HG03159 (cell line): ENCODE data around the gene SLC25A26.

Source experiments
- ATAC-seq: cut with Tn5 transposase; IDR thresholded peaks from one replicate; pipeline ENCODE4 v1.9.1; 2021; ENCODE audit warnings: mild to moderate bottlenecking, moderate library complexity; ENCODE audit not compliant: unreplicated experiment

SLC25A26 gene

DNA sequence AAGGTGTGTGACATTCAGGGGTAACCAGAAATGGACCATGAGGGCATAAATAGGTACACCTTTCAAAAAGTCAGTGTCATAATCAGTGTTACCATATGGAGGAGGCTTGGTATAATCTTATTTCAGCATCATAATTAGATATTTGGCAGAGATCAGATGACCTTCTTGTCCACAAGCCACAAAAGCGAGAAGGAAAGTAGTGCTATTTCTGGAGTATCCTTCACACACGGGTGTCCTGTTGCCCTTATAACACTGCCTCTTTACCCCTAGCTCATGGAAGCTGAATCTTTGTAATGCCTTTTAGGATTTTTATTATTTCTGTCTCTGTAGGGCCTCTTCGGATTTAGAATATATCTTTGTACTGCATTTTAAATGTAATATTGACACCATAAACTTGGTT, 147.2 kb downstream of the SLC25A26 start:
- no peak for ATAC-seq

DNA sequence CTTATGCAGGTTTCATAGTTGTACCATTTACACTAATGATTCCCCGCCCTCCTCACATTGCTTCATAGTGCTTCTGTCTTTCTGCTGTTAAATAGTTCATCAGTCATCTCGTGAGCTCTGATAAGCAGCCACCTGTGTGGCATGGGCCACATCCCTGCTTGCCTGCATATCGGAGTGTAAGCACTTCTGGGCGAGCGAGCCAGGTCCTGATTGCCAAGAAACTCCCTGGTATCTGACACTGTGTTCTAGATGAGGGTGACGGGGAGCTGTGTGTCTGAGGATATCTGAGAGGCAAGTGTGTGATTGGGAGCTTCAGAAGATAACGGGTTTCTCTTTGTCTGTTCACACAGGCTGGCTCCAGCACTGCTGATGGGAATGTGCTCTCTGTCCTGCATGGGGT, 149.4 kb downstream of the SLC25A26 start:
- ATAC-seq = no peak

GRCh38 chr3:66371432-66371831, 150.6 kb downstream of the SLC25A26 start:
- no peak for ATAC-seq

DNA sequence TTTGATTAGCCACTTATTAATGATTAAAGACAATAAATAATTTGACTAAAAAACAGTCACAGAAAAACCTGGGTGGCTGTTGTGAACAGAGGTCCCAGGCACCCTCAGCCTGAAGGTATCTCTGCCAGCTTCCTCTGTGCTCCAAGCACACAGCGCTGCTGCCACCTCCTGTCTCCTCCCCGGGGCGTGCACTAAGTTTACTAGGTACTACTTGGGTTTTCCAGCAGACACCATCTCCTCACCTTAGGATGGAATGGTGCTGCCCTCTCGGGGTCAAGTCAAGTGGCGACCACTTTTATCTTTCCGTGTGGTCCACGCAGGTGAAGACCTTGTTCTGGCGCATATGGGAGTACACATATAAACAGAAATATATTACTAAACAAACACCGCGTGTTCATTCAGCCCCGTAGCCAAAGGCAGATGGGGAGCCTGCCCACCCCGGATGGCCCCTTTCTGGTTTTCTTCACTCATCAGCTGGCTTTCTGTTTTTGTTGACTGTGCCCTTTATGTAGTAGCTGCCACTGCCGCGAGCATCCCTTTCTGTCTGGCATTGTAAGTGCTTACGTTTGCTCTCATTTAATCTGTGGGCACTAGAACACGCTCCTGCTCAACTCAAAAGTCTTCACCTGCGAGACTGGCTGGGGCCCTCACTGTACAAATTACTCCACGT, 152.0 kb downstream of the SLC25A26 start:
- no peak for ATAC-seq

DNA sequence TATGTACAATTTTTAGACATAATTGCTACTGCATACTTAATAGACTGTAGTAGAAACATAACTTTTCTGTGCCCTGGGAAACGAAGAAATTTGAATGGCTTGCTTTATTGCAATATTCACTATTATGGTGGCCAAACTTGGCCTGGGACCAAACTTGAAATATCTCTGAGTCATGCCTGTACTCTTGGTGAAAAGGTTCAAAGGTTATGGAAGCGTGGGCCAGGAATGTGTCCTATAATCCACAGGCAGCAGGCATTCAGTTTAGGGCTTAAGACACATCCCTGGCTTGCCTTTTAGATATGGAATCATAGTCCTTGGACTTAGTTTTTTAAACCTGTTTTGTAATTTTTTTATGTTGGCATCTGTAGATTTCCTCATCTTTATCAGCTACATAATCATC, 155.8 kb downstream of the SLC25A26 start:
- no peak for ATAC-seq

- no peak for ATAC-seq
Observed at GRCh38 chr3:66377800-66378199, 157.0 kb downstream of the SLC25A26 start.

GRCh38 chr3:66378256-66378655, 157.5 kb downstream of the SLC25A26 start:
- ATAC-seq = no peak

GRCh38 chr3:66379565-66379964, 158.8 kb downstream of the SLC25A26 start:
- no peak for ATAC-seq

DNA sequence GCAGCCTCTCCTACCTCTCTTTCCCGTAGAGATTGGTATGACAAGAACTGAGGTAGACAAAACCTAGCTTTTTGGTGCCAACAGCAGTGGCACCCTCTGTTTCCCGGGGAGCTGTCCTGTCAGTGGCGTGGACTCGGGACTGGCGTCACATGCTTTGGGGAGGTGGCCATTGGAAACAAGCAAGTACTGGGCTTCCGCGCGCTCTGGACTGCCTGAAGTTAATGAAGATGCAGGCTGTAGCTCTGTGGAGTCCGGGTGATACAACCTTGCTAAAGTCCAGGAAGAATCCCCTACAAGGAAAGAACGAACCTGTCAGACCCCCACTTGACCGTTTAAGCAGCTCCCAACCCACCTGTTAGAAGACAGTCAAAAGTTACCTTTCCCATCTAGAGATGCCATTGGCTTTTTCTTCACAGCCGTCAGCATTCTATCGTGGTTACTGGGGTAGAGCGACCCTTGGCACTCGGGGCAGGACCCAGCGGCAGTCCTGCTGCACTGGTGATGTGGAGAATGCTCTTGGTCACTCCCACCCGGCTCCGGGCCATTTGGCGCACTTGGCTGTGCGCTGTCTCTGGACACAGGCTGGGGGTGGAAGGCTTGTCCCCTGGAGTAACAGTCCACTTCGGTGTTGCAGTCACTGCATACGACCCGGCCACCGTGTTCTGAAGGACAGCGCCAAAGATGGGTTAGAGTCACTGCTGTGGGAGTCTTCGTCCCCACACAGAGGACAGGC, 159.6 kb downstream of the SLC25A26 start:
- ATAC-seq = no peak

DNA sequence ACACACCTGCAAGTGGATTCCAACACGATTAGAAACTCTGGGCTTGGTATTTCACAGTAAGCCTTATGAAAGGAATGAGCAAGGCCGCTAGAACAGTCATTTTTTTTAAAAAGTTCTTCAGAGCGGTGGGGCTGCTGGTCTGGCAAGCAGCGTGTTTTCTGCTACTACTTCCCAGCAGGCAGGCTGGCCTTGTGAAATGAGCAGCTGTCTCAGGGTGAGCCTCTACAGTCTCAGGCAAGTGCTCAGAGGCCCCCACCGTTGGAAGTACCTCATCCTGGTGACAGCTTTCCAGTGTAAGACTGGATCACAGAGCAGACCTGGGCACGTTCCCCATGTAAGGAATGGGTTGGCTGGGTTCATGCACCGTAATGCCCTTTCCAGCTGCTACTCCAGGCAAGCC, 160.8 kb downstream of the SLC25A26 start:
- ATAC-seq = no peak

DNA sequence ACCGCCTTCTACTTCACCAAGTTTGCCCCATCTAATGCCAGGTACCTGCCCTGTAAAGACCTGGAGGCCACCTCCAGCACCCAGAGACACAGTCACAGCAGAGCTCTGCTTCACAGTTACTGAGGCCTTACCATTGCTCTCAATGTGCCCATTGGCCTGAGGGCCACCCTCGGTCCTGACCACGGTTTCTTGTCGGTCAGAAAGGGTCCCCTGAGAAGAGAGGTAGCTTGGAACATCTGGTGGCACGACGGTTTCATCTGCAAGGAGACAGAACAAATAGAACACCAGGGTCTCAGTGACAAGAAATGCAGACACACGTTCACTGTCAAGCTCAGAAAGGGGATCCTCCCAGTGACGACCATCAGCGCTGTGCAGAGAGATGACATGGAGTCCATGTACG, 161.3 kb downstream of the SLC25A26 start:
- ATAC-seq = no peak

DNA sequence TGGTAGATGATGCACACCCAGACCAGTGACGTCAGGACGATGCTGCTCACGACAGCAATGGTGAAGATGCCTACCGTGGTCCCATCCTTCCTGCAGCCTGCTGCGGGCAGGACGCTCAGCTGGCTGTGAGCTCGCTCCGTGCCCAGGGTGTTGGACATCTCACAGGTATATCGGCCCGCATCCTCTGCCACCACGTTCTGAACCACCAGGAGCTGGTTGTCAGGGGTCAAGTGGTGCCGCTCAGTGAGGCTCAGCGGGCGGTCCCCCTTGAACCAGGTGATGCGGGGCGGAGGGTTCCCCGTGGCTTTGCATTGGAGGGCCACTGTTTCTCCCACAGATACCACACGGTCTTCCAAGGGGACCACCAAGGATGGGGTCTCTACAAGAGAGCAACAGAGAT, 162.2 kb downstream of the SLC25A26 start:
- no peak for ATAC-seq

DNA sequence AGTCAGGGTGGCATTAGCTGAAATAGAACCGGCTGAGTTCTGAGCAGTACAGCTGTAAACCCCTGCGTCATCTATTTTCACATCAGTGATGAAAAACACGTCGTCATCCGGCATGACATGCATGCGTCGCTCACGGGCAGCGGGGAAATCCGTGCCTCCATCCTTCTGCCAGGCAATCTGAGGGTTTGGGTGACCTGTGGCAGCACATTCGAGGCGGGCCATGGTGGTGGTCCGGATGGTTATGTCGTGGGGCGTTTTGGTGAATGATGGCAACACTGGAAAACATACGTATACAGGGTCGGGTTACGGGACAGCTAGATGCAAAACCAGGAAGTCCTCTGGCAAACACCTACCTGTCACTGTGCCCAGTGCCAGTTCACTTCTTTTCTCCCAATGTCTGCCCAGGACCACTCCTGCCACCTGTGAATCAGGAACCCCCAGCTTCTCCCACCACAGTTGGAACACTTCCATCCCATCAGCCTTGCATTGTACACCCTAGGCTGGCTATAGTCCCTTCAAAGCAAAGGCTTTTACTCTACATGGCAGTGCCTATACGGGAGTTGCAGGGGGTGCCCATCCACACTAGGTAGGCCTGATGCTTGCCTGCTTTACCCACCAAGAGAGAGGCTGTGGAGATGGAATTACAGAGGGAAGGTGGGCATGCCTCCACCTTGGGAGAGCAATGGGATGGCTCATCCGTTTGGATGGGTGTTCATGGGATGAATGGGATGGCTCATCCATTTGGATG, 163.4 kb downstream of the SLC25A26 start:
- ATAC-seq = no peak

GRCh38 chr3:66385066-66385465, 164.3 kb downstream of the SLC25A26 start:
- ATAC-seq = no peak

DNA sequence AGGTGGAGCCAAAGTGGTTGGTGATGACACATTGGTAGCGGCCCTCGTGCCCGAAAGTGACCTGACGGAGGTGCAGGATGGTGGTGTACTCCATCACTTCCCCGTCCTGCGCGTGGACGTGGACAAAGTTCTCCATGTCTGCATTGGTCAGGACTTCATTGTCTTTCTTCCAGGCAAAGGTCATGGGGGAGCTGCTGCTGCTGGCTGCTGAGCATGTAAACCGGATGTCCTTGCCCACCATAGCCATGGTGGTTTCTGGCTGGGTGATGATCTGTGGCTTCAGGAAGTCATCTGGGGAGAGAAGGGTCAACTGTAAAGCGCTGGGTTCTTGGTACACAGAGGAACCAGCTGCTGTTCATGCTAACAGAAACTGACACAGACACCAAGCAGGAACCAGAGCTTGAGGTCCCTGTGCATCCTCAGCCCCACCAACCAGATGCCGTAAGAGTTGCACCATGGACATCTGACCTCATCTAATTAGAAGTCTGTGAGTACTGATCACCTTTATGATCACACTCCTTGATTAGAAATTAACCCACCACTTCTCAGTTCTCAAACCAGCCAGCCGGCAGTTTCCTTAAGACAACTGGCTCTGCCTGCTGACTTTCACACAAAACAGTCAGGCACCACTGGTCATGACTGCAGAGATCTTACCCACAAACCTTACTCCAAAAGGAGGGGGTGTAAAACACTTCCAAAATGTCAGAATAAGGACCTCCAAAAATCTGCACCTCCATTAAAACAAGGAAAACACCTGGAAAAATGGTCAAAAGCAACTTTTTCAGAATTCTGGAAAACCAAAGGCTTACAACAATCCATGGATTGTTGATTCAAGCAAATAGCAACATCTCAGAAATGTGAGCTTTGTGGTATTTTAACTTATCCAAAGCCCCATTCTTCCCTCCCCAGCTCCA, 165.5 kb downstream of the SLC25A26 start:
- peak; percentile 89 for ATAC-seq

DNA sequence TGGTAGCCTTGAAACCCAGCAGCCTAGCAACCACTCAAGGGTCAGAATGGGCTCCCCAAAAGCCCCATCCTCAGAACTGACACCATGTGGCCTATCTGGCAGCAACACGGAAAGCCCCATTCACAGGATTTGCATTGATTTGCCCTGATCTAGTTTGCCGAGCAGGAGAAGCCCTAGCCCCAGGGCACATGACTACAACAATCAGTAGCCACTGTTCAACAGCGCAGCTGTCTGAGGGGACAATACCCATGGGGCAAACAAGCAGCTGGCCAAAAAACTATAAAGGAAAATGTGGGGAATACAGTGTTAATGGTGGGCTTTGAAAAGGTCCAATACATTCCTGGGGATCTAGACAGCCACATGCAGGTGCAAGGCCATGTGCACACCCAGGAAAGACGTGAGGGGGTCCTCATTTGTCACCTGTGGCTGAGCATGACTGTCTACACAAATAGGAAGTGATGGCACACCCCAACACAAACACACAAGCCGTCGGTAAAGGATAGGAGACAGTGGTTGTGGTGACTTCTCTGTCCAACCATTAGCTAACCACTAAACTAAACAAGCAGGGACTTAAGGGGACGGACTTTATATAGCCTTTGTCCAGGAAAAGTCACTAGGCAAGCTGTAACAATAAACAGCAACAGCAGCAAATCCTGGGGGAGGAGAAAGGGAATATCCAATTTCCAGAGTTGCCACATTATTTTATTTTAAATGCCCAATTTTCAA, 166.3 kb downstream of the SLC25A26 start:
- peak; percentile 52 for ATAC-seq

GRCh38 chr3:66390013-66390412, 169.2 kb downstream of the SLC25A26 start:
- peak; percentile 26 for ATAC-seq

DNA sequence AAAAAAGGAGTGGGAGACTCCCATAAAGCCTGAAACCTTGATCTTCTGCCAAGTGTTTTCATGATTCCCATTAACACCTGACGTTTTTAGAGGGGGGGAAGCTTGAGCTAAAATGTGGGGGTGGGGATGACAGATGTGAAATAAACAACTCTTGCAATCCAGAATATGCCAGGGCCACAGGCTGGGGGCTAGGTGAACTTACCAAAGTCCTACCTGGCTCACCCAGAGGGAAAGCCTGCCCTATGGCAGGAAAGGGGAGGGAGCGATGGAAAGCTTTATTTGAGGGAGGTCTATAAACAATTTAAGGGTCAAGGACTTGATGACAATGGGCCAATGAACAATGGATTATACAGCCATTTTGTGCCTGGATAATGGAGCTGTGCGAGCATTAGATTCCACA, 171.7 kb downstream of the SLC25A26 start:
- no peak for ATAC-seq

DNA sequence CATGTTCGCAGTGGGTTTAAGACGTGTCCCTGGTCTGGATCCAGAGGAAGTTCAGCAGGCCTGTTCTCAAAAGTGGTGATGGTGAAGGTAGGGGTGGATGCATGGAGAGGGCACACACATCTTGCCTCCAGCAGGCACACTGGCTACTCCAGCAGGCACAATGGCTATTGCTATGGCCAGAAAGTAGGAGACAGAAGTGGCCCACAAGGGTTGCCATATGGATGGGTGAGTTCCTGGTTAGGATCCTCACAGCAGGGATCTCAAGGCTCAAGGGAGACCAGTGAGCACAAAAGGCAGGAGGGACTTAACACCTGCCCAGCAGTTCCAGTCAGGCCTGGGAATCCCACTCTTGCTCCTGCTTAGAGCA, 172.1 kb downstream of the SLC25A26 start:
- no peak for ATAC-seq

DNA sequence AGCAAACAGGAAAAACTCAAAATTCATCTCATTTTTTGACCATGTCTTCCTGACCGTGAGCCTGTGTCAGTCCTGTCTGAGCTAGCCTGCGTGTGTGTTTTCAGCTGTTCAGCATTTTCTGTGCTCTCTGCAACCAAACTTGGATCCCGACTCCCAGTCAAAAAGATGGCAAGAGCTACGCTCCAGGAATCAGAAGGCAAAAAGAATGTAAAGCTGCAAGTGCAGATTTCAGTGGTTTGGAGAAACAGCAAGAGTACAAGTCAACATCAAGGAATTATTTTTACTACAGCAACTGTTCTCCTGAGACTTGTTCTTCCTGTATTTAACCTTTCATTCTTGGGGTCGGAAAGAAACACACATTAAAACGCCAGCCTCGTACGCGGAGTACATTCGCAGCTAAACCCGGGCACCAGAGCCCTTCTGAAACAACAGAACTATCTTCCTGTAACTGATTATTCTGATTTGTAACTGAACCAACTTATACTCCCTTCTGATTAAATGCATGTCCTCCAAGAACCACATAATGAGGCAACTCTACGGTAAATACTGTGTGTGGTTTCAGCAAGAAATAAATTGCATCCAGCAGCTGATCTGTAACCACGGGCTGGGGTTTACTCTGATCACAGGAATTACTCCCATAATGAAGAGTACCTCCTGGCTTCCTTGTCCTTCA, 172.7 kb downstream of the SLC25A26 start:
- peak; percentile 21 for ATAC-seq
